Dedifferentiated amniotic fluid mesenchymal stem cell (primary cell): ENCODE data around the gene MBD3L3.
"Not testable (repeated sequence)": the region's sequence is repeated elsewhere in the genome, so short reads cannot be mapped to it uniquely, and the experiment has no call there.

Experiments used
- DNase-seq: peaks from one replicate; pipeline ENCODE4 v3.0.0-alpha.2; 2016; ENCODE audit errors: extremely low spot score

Gene MBD3L3

DNA sequence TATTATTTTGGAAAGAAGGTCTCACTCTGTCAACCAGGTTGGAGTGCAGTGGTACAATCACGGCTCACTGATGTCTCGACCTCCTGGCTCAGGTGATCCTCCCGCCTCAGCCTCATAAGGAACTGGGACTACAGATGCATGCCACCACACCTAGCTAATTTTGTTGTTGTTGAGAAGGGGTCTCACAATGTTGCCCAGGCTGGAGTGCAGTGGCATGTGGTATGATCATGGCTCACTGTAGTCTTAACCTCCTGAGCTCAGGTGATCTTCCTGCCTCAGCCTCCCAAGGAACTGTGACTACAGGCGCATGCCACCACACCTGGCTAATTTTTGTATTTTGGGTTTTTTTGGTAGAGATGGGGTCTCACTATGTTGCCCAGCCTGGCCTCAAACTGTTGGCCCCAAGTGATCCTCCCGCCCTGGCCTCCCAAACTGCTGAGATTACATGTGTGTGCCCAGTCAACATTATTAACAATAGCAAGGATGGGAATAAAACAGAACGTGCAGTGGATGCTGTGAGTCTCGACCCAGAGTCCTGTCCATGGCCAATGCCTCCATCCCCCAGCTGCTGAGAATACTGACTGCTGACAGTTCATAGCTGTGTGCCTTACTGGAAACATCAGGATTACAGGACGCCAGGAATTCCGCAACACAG lies 5.4 kb upstream of the MBD3L3 start:
- DNase-seq = no peak

DNA sequence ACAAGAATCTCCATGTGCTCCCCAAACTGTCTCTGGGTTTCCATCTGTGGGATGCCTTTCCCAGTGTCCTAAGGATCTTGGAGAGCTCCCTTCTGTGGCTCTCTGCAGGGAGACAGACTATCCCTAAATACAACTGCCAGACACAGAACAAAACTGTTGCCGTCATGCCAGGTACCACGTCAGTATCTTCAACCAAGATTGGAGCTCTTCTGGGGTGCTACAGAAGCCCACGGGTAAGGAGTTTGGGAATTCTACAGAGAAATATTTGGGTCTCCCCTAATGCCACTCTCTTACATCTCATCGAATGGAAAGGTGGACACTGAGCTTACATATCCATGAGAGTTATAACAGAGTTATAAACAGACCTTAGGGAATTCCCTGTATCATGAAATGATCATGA lies 4.9 kb upstream of the MBD3L3 start:
- no peak for DNase-seq

DNA sequence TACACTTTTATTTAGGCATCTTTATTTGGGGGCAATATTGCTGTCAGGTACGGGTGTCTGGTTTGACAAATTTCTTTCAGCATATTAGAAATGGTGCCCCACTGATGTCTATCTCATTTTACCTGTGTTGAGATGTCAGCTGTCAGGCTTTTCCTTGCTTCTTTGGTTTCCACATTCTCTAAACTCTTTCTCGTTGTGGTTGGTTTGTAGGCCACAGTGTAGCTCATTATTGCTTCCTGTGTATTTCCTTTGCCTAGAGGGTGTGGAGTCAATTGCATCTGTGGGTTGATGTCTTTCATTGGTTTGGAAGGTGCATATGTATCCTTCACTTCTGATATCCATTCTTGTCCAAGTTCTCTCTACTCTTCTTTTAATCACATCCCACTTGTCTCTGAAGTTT lies 1.5 kb upstream of the MBD3L3 start:
- DNase-seq = not testable (repeated sequence)

DNA sequence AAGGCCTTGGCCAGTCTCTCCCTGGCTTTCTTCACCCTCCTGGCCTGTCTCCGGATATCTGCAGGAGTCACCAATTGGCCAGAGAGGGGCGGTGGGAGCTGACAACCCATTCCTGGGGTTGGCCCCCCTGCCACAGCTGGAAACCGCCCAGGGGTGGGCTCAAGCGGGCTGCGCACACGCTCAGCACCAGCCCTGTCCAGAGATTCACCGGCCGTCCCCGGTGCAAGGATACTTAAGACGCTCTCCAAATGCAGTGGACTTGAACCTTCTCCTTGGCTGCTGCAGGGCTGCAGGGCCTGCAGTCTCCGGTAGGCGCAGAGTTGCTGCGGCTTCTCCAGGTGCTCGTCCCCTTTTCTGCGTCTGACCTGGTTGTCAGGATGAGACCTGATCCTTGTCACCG lies 2.1 kb downstream of the MBD3L3 start:
- not testable (repeated sequence) for DNase-seq

GRCh38 chr19:7055679-7056078 lies 2.8 kb downstream of the MBD3L3 start:
- DNase-seq = not testable (repeated sequence)

DNA sequence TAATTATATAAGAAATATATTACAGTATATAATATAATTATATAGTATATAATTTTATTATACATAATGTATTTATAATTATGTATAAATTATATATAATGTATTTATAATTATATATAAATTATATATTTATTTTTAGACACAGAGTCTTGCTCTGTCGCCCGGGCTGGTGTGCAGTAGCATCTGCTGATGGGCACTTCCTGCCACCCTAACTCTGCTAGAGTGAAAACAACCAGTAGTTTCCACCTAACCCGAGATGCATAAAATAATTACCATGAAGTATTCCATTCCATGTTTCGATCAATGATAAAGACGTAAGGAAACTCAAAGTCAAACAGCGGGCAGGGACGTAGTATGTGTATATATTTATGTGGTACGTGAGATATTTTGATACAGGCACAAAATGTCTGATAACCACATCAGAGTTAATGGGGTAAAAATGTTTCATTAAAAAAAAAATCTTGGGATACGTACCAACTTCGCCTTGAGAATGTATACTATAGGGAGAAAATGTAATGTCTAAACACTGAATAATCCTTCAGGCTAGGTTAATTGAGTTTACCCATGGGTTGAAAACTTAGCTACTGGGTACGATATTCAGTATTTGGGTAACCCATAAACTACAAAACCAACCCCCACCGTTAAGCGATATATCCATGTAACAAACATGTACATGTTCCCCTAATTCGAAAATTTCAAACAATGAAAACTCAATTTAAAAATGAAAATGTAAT lies 3.7 kb downstream of the MBD3L3 start:
- DNase-seq = not testable (repeated sequence)

DNA sequence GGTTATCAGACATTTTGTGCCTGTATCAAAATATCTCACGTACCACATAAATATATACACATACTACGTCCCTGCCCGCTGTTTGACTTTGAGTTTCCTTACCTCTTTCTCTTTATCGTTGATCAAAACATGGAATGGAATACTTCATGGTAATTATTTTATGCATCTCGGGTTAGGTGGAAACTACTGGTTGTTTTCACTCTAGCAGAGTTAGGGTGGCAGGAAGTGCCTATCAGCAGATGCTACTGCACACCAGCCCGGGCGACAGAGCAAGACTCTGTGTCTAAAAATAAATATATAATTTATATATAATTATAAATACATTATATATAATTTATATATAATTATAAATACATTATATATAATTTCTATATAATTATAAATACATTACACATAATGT lies 5.6 kb downstream of the MBD3L3 start:
- DNase-seq = not testable (repeated sequence)

DNA sequence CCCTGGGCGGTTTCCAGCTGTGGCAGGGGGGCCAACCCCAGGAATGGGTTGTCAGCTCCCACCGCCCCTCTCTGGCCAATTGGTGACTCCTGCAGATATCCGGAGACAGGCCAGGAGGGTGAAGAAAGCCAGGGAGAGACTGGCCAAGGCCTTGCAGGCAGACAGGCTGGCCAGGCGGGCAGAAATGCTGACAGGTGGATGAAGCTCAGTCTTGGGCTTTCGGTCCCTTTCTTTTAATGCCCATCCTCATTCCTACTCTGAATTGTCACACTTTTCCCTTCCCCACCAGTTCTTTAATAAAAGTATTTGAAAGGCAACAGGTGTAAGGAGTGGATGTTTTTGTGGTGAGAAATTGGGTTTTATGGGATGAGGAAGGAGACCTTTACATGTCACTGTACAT lies 7.1 kb downstream of the MBD3L3 start:
- DNase-seq = not testable (repeated sequence)

DNA sequence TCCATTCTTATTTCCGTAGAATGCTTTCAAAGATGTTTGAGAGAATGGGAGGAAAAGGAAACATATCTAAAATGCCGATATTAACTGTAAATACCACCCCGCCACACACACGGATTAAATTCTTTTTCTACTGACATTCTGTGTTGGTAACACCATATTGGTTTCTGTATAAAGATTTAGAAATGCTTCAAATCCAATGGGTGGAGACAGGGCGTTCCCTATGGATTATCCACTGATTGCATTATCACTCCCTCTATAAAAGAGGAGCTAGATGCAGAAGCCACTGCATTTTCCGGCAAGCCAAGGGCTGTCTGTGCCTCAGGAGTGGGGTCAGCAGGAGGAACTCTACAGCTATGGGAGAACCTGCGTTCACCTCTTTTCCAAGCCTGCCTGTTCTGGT lies 9.5 kb downstream of the MBD3L3 start, which contains the start of gene MBD3L2:
MBD3L2 (plus strand) TSS at position 301 of the 400 bp plus-strand sequence; CDS start at position 354, 53 bp downstream.
- DNase-seq = not testable (repeated sequence)

GRCh38 chr19:7041563-7041962 lies 16.9 kb downstream of the MBD3L3 start:
- not testable (repeated sequence) for DNase-seq

DNA sequence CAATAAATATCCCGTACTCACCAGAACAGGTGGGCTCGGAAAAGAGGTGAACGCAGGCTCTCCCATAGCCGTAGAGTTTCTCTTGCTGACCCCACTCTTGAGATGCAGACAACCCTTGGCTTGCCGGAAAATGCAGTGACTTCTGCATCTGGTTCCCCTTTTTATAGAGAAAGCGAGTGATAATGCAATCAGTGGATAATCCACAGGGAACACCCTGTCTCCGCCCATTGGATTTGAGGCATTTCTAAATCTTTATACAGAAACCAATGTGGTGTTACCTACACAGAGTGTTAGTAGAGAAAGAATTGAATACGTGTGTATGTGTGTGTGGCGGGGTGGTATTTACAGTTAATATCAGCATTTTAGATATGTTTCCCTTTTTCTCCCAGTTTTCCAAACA lies 18.4 kb downstream of the MBD3L3 start, which contains the start of gene MBD3L4:
MBD3L4 (minus strand) TSS at position 101 of the 400 bp plus-strand sequence; CDS start at position 66, 35 bp downstream.
- DNase-seq = not testable (repeated sequence)

- DNase-seq = not testable (repeated sequence)
Observed at GRCh38 chr19:7030278-7030677, 28.2 kb downstream of the MBD3L3 start, which contains the start of gene MBD3L5. MBD3L5 (plus strand) TSS chr19:7030578; CDS start chr19:7030612, 34 bp downstream.

- not testable (repeated sequence) for DNase-seq
Observed at GRCh38 chr19:7028790-7029189, 29.7 kb downstream of the MBD3L3 start.

- not testable (repeated sequence) for DNase-seq
Observed at GRCh38 chr19:7021331-7021730, 37.1 kb downstream of the MBD3L3 start, which contains the start of gene MBD3L2B. MBD3L2B (minus strand) TSS chr19:7021431; CDS start chr19:7021397, 34 bp downstream.

- no peak for DNase-seq
Observed at GRCh38 chr19:7018828-7019227, 39.6 kb downstream of the MBD3L3 start.

DNA sequence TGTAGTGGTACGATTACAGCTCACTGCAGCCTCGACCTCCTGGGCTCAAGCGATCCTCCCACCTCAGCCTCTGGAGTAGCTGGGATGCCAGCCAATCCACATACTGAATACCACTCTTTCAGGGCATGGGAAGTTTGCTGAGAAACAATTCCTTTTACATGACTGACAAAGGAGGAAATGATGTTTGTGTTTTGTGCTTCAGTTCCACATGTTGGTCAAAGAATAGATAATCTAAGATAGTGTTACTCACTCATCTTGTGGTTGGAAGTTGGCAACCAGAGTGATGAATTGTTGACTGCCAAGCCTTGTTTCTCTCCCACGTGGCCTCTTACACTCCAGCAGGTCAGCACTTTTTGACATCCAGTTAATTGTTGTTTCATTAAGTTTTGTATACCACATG lies 44.8 kb downstream of the MBD3L3 start:
- no peak for DNase-seq

GRCh38 chr19:7010722-7011593 lies 47.5 kb downstream of the MBD3L3 start:
- DNase-seq = no peak

DNA sequence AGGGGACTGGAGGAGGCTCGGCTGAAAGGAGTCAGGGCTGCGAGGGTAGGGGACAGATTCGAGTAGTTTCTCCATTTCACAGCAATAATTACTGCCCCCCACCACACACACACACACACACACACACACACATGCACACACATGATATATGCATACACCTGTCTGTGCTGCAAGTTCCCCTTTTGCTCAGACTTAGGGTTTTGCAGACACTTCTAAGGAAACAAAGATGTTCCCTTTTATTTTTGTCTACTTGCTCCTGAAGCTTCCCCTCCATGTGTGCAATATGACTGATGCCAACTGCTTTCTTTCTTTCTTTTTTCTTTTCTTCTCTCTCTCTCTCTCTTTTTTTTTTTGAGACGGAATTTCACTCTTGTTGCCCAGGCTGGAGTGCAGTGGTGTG lies 50.6 kb downstream of the MBD3L3 start:
- no peak for DNase-seq
